NCI-H146 treated with DMSO at 0.1 percent for 48 hours (cell line): ENCODE data around the gene ASAP3.
"Not testable (repeated sequence)": the region's sequence is repeated elsewhere in the genome, so short reads cannot be mapped to it uniquely, and the experiment has no call there.

Experiments used
- DNase-seq: peaks from one replicate; lab custom pipeline; 2025; ENCODE audit not compliant: unreplicated experiment; lab: John Stamatoyannopoulos, UW

ASAP3 gene

DNA sequence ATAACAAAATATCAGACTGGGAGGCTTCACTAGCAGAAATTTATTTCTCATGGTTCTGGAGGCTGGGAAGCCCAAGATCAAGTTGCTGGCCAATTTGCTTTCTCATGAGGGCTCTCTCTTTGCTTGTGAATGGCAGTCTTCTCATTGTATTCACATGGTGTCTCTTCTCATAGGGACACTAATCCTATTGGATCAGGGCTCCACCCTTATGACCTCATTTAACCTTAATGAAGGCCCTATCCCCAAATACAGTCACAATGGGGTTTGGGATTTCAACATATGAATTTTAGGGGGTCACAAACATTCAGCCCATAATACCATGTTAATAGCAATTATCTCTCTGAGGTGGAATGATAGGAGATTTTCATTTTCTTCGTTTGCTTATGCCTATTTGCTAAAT is 84.8 kb downstream of the ASAP3 start:
- DNase-seq: no peak

DNA sequence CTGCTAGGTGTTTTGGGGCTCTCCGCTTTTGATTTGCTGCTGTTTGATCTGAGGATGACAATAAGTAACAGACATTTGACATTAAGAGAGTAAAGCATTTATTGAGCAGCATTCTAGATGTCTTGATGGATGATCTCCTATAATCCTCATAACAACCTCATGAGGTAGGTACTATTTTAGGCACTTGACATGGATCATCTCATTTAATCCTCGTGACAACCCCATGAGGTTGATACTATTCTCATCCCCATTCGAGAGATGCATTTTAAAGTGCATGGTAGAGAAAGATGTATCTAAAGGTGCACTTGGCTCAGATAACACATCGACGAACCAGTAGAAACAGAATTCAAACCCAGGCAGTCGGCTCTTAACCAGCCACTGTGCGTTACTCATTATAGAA is 86.1 kb downstream of the ASAP3 start:
- DNase-seq: no peak

DNA sequence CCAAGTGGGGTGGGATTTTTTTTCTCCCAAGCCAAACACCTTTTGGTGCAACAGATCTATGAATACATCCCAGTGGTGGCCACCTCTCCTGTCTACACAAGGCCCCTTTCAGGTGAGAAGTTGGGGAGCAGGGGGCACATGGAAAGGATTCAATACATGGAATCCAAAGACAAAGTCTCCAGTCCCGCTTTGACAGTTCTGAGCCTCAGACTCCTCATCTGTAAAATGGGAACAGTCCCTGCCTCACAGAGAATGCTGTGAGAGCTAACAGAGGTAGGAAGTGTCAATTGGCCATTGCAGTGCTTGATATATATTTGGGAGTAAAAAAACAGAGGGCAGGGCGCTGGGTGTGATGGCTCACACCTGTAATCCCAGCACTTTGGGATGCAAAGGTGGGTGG is 87.6 kb downstream of the ASAP3 start:
- DNase-seq: no peak

DNA sequence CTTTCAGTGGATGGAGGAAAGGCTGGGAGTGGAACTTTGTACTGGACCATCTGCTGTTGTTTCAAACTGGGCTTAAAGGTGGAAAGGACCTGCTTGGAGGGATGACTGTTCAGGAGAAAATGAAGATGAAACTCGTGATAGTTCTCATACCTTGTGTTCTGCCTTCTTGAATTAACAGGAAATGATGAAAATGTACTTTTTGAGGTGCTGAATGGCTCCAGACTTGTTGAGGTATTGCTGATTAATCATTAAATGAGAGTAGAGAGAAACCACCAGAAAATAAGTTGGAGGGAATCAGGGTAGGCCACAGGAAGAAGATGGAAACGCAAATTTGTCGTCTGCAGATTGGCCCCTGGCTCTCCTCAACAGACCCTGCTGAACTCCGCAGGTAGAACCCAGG is 88.1 kb downstream of the ASAP3 start:
- no peak for DNase-seq

DNA sequence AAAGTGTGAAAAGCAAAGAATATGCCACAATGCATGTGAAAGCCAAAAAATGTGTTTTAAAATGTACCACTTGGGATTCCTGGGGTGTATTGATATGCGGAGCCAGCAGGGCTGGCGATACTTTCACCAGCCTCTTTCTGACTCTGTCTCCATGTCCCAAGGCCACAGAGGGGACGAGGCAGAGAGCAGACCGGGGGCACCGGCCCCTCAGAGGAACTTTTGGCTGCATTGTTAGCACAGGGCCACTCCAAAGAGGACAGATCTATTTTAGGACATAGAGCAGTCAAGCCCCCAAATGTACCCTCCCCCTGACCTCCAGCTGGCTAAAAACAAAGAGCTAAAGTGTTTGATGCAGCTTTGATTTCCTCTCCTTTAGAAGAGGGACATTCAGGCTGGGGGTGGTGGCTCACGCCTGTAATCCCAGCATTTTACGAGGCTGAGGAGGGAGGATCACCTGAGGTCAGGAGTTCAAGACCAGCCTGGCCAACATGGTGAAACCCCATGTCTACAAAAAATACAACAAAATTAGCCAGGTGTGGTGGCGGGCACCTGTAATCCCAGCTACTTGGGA is 88.7 kb downstream of the ASAP3 start:
- no peak for DNase-seq

DNA sequence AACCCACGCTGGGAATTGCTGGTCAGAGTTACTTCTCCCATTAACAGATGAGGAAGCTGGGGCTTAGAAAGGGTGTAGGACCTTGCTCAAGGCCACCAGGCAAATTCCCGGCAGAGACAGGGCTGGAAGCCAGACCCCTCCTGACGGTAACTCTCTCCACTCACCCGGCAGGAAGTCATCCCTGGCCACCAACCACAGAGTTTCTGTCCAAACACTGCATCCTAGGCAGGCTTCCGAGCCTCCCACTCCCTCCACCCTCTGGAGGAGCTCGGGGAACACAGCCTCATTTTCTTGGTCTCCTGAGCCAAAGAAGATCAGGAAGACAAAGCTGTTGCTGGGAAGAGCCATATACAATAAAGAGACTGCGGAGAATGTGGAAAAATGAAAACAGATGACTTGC is 89.3 kb downstream of the ASAP3 start:
- DNase-seq: no peak

DNA sequence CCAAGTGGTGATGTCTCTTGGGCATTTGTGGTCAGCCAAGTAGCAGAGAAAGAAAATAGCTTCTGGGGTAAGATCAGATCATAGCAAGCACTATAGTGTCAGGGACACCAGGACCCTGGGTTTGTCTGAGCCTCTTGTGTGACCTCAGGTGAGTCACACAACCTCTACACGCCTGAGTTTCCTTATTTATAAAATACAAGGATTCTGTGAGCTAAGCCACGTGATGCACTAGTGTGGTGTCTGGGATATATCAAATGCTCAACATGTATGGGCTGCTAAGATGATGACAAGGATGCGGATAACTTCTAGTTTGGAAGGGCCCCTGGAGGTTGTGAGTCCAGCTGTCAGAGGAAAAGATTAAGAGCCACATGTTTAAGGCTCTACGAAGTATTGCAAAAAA is 89.8 kb downstream of the ASAP3 start:
- no peak for DNase-seq

DNA sequence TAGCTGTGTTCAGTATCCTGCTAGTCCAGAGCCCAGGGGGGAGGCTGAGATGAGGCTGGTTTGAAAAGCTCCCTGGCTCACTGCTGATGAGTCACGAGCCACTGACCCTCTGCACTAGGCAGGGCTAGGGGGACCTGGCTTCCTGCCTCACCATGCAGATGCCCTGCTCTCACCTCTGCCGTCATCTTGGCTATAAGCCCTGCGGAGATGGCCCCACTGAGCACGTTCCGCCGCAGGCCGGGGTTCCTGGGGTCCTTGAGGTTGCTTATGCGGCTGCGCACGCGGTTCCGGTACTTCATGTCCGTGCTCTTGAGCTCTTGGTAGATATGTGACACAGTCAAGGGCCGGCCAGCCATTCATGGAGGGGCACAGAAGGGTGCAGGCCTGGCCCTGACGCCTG is 90.3 kb downstream of the ASAP3 start:
- no peak for DNase-seq

DNA sequence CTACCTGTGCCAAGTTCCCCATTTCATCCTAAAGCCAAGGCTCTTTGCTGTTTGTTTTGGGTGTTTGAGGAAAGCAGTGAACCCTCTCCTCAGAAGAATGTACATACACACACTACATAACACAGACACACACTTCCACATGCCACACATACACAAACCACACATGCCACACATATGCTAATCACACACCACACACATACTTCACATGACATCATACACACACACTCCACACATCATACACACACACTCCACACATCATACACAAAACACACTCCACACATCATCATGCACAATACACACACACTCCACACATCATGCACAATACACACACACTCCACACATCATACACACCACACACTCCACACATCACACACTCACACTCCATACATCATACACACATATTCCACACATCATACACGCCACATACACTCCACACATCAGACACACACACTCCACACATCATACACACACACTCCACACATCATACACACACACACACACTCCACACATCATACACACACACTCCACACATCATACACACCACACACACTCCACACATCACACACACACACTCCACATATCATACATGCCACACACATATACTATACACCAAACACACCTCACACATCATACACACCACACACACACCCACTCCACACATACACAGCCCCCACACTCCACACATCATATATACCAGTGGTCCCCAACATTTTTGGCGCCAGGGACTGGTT is 91.7 kb downstream of the ASAP3 start:
- no peak for DNase-seq

DNA sequence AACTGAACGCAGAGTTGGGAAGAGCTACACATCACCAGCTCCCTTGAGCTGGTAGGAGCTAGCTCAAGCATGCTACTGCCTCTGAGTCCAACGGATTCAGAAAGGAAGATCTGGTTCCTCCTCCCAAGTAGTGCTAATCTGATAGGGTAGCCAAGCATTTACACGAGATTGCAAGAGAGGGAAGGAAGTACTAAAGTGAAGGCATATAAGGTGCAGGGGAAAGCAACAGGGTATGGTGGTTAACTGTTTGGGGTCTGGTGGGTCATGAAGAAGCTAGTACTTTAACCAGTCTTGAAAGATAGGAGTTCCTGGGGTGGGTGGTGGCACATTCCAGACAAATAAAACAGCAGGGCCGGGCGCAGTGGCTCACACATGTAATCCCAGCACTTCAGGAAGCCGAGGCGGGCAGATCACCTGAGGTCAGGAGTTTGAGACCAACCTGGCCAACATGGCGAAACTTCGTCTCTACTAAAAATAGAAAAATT is 94.1 kb downstream of the ASAP3 start:
- DNase-seq: no peak

DNA sequence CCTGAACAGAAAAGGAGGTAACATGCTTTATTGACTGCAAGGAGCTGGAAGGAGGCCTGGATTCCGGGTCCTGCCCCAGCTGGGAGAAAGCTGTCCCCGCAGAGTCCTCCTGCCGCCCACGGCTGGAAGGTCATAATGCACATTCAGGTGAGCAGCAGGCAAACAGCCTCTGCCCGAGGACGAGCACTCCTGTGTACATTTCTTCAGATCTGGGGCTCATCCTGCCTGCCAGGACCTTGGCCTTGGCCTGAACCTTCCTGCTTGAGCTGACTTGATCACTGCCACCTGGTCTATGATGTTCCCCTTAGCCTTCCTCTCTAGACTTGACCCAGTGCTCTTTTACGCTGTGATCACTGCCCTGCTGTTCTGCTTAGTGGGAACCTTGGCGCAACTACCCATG is 96.5 kb downstream of the ASAP3 start:
- DNase-seq: no peak

DNA sequence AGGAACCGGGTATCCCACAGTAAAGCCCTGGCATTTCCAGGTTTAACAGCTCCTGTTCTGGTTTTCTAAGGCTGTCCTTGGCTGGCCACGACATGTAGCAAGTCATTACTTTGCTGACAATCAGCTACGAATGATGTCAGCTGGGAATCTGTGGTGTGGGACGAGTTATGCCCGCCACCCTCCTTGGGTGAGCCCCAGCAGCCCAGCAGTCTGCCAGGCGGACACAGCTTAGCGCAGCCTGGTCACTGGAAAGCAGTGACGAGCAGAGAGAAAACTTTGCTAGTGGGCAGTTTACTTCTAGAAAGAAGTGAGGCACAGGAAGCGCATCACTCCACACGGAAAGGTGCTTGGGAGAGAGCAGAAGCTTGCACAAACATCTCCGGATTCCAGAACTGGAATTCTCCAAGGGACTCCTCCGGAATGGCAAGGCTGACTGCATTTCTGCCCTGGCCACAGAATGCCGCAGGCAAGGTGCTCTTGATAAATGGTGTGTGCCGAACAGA is 98.8 kb downstream of the ASAP3 start:
- DNase-seq: no peak

DNA sequence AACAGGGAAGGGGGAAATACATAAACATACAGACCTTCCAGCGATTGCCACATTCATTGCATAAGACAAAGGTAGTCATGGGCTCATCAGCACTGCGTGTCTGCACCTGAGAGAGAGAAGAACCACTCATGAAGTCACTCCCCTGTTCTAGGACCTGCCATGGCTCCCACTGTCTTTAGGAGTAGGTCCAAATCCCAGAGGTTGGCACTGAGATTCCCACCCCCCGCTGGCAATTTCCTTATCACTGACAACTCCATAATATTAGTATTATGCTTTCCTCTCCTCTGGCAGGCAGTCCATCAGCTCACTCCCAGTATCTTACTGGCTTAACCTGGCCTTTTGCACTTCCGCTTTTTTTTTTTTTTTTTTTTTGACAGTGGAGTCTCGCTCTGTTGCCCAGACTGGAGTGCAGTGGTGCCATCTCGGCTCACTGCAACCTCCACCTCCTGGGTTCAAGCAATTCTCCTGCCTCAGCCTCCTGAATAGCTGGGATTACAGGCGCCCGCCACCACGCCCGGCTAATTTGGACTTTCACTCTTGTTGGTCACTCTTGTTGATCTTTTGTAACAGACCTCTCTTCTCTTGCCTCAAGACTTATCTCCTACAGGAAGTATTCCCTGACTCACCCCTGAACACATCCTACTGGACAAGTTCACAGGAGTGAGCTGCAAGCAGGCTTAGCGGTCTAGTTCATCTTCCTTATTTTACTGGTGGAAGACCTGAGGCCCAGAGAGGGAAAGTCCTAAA is 99.5 kb downstream of the ASAP3 start:
- no peak for DNase-seq

DNA sequence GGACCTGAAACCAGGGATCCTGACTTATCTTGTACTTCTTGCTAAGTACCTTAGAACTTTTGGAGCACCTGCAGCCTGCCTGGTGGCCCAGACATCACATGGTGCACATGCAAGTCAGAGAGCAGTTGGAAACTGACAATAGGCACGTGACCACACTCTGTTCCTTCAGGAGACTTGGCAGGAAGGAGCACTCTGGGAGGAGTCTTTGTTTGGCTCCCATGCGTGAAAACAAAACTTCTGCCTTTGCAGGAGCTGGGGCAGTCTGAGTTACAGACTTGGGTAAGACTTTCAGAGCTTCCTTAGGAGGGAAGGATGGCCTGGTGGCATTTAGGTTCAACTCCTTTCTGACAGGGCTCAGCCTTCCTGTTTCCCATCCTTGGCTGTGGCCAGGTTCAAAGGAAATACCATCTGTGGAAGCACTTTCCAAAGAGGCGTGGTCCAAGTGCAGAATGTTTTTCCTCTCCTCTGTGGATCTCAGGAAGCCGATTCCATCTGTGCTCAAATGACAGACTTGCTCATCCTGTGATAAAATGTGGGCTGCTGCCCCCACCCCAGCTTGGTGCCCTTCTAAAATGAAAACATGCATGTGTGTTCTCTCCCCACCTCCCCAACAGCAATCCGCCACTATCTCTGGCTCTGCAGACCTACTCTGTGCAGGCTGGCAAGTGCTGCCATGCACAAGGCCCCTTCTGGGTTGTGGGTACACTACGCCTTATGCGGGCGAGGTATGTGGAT is 100.2 kb downstream of the ASAP3 start:
- DNase-seq: no peak

DNA sequence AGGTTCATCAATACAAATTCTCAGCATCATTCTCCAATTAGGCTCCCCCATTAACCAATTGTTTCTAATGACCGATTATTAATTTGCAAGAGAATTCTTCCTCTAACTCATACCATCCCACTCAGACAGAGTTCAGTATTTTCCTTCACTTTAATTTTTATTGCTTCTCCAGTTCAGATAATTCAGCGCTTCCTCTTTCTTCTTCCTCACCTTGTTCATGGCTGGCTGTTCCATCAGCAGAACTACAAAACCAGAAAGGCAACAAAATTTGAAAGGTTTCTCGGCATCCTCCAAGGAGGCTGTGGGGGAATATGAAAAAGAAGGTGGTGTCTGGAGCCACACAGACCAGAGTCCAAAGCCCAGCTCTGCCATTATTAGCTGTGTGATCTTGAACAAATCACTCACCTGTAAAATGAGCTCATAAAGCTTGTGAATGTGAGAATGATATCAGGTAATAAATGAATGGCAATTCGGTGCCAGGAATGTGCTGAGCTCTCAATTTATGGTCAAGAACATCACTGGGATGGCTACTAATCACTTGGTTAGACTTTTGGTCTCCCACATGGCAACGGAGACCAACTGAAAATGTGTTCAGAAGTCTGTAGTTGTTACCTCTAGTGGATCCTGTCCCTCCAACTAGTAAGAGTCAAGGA is 102.6 kb downstream of the ASAP3 start:
- no peak for DNase-seq

DNA sequence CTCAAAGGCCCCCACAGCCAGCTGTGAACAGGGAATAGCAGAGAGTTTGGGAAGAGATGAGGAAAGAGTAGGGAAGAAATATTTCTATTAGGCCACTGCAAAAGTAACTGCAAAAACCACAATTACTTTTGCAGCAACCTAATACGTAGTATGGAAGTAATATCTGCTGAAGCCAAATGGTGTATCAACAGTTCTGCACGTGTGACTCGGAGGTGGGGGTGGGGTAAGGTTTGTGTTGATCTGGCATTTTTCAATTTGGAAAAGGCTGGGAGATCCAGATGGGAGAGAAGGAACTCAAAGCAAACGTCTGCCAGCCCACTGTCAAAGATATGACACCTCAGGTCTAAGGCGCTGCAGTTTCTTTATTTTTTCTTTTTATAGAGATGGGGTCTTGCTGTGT is 103.3 kb downstream of the ASAP3 start:
- DNase-seq: no peak

DNA sequence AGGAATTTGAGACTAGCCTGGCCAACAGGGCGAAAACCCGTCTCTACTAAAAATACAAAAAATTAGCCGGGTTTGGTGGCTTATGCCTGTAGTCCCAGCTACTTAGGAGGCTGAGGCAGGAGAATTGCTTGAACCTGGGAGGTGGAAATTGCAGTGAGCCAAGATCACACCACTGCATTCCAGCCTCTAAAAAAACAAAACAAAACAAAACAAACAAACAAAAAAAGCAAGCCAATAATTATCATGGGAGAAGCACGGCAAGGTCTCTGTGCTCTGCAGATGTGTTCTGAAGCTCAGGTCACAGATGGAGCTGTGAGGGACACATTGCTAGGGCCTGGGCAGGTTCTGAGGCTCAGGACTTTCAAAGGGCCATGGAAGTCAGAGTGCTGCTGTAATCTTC is 103.7 kb downstream of the ASAP3 start:
- DNase-seq: not testable (repeated sequence)
